WTC11 (cell line): Measurements from ENCODE around the gene EML4. TPM values are rescaled to one million over a fixed set of nuclear protein-coding genes. Genes with fewer than 3 reads are reported as not detected.
"Not testable (repeated sequence)": the region's sequence is repeated elsewhere in the genome, so short reads cannot be mapped to it uniquely, and the experiment has no call there.

ENCODE experiments used
- ATAC-seq: fragments of 200-7000 bp; cut with Tn5 transposase; 2 replicates; pipeline ENCODE4 v1.10.0; 2021; ENCODE audit warnings: mild to moderate bottlenecking, moderate library complexity
- CTCF ChIA-PET: fragments of 300-600 bp; sonication (Branson Sonifier 250); formaldehyde crosslinking; loops from one replicate; lab custom pipeline; 2021; ENCODE audit warnings: antibody characterized with exemption; lab: Charles Lee
- POLR2A ChIA-PET: fragments of 350-600 bp; sonication (Branson Sonifier 250); formaldehyde crosslinking; loops from one replicate; lab custom pipeline; 2021; ENCODE audit warnings: antibody characterized with exemption; lab: Charles Lee
- DNase-seq: peaks from one replicate; pipeline ENCODE4 v3.0.0; 2021; ENCODE audit warnings: low spot score
- H3K27ac Mint-ChIP-seq: 2 replicates; pipeline ENCODE4 v1.8.0; 2021; ENCODE audit warnings: mixed read lengths
- H3K27me3 Mint-ChIP-seq: 2 replicates; pipeline ENCODE4 v1.8.0; 2021; ENCODE audit warnings: low read depth, mild to moderate bottlenecking, moderate library complexity, mixed read lengths
- H3K36me3 Mint-ChIP-seq: 2 replicates; pipeline ENCODE4 v1.8.0; 2021; ENCODE audit warnings: mixed read lengths
- H3K4me1 Mint-ChIP-seq: 2 replicates; pipeline ENCODE4 v1.8.0; 2022; ENCODE audit warnings: mixed read lengths
- H3K4me3 Mint-ChIP-seq: 2 replicates; pipeline ENCODE4 v1.8.0; 2021; ENCODE audit warnings: mild to moderate bottlenecking, moderate library complexity, mixed read lengths
- H3K9me3 Mint-ChIP-seq: 2 replicates; pipeline ENCODE4 v1.8.0; 2021; ENCODE audit warnings: mixed read lengths
- AR ChIP-seq: fragments of 250-450 bp; sonication (Bioruptor Pico); IDR thresholded peaks from 2 replicates; pipeline ENCODE4 v1.9.0; 2021; ENCODE audit warnings: mild to moderate bottlenecking
- CDX4 ChIP-seq: fragments of 250-450 bp; sonication (Bioruptor Pico); IDR thresholded peaks from 2 replicates; pipeline ENCODE4 v1.9.0; 2021; ENCODE audit warnings: moderate library complexity, mild to moderate bottlenecking, inconsistent platforms, borderline replicate concordance
- E2F4 ChIP-seq: sonication (generic); formaldehyde crosslinking; IDR thresholded peaks from 2 replicates; pipeline ENCODE4 v1.8.1; 2022; ENCODE audit warnings: low read depth, mild to moderate bottlenecking, moderate library complexity, missing genetic modification reagents, borderline replicate concordance
- E2F5 ChIP-seq: sonication (generic); formaldehyde crosslinking; IDR thresholded peaks from 2 replicates; pipeline ENCODE4 v1.8.1; 2022; ENCODE audit warnings: mild to moderate bottlenecking, moderate library complexity, missing genetic modification reagents
- ERG ChIP-seq: fragments of 250-450 bp; sonication (Bioruptor Pico); IDR thresholded peaks from 2 replicates; pipeline ENCODE4 v1.8.0; 2021; ENCODE audit warnings: mild to moderate bottlenecking
- GRHL2 ChIP-seq: fragments of 250-450 bp; sonication (Bioruptor Pico); IDR thresholded peaks from 2 replicates; pipeline ENCODE4 v1.8.0; 2022; ENCODE audit warnings: mild to moderate bottlenecking, moderate library complexity; ENCODE audit not compliant: insufficient replicate concordance, severe bottlenecking
- IRF2 ChIP-seq: sonication (generic); formaldehyde crosslinking; IDR thresholded peaks from 2 replicates; pipeline ENCODE4 v1.8.0; 2022; ENCODE audit warnings: low read depth, missing genetic modification reagents, borderline replicate concordance
- MXD4 ChIP-seq: fragments of 250-450 bp; sonication (Bioruptor Pico); IDR thresholded peaks from 2 replicates; pipeline ENCODE4 v1.8.0; 2021; ENCODE audit warnings: mild to moderate bottlenecking, moderate library complexity, borderline replicate concordance
- NR3C1 ChIP-seq: sonication (generic); formaldehyde crosslinking; conservative IDR thresholded peaks from 2 replicates; pipeline ENCODE4 v1.8.1; 2023; ENCODE audit warnings: low read depth, mild to moderate bottlenecking, missing genetic modification reagents
- OVOL2 ChIP-seq: fragments of 250-450 bp; sonication (Bioruptor Pico); IDR thresholded peaks from 2 replicates; pipeline ENCODE4 v1.9.0; 2021; ENCODE audit warnings: mild to moderate bottlenecking, borderline replicate concordance
- RORB ChIP-seq: fragments of 250-450 bp; sonication (Bioruptor Pico); IDR thresholded peaks from 2 replicates; pipeline ENCODE4 v1.9.0; 2021; ENCODE audit warnings: mild to moderate bottlenecking
- TP53 ChIP-seq: sonication (generic); formaldehyde crosslinking; IDR thresholded peaks from 2 replicates; pipeline ENCODE4 v1.8.1; 2023; ENCODE audit warnings: mild to moderate bottlenecking, missing genetic modification reagents
- ZNF219 ChIP-seq: sonication (generic); formaldehyde crosslinking; IDR thresholded peaks from 2 replicates; pipeline ENCODE4 v1.8.0; 2023; ENCODE audit warnings: missing genetic modification reagents, mild to moderate bottlenecking, borderline replicate concordance
- ZNF416 ChIP-seq: fragments of 250-450 bp; sonication (Bioruptor Pico); IDR thresholded peaks from 2 replicates; pipeline ENCODE4 v1.9.0; 2021; ENCODE audit warnings: mild to moderate bottlenecking, inconsistent platforms
- ZNF425 ChIP-seq: fragments of 250-450 bp; sonication (Bioruptor Pico); conservative IDR thresholded peaks from 2 replicates; pipeline ENCODE4 v1.9.0; 2021; ENCODE audit warnings: mild to moderate bottlenecking
- ZNF512 ChIP-seq: sonication (generic); formaldehyde crosslinking; IDR thresholded peaks from 2 replicates; pipeline ENCODE4 v1.8.1; 2022; ENCODE audit warnings: missing genetic modification reagents, borderline replicate concordance
- ZNF671 ChIP-seq: fragments of 250-450 bp; sonication (Bioruptor Pico); IDR thresholded peaks from 2 replicates; pipeline ENCODE4 v1.8.0; 2021; ENCODE audit warnings: mild to moderate bottlenecking
- total RNA-seq: library from RNA; stranded (reverse); gene quantifications from 3 replicates; pipeline ENCODE4 v1.2.3, GENCODE V29; 2021

The EML4 gene
- total RNA-seq, 1 experiment from 2014 or later = 89.9 TPM

- no peak for TF ChIP-seq MXD4 (CRISPR knock-in tag)
Measured at GRCh38 chr2:42129487-42129852, 39.7 kb upstream of the EML4 start.

GRCh38 chr2:42129947-42130346 lies 39.2 kb upstream of the EML4 start:
- CTCF ChIA-PET = no interaction called here
- POLR2A ChIA-PET = no interaction called here
- Mint-ChIP-seq H3K27ac (no peak overlapping the region), H3K27me3 (peaks cover 11% of the 10 kb centered on the region), H3K9me3 (no peaks in the 10 kb centered on the region), H3K4me1 (peaks cover 55% of the 10 kb centered on the region), H3K36me3 (no peaks in the 10 kb centered on the region)
- ATAC-seq (no peak), DNase-seq (no peak)
- TF ChIP-seq OVOL2 (CRISPR knock-in tag) (no peak), RORB (CRISPR knock-in tag) (no peak), E2F4 (CRISPR knock-in tag) (no peak), AR (CRISPR knock-in tag) (no peak), CDX4 (CRISPR knock-in tag) (no peak), ZNF425 (CRISPR knock-in tag) (no peak), GRHL2 (CRISPR knock-in tag) (no peak), ZNF512 (no peak), E2F5 (CRISPR knock-in tag) (no peak), ZNF219 (CRISPR knock-in tag) (no peak), ZNF416 (CRISPR knock-in tag) (no peak), ERG (CRISPR knock-in tag) (no peak), IRF2 (CRISPR knock-in tag) (no peak), TP53 (CRISPR knock-in tag) (no peak), NR3C1 (no peak), ZNF671 (CRISPR knock-in tag) (no peak), MXD4 (CRISPR knock-in tag) (no peak)
- TF ChIP-seq, all 79 proteins: peak for 0
- H3K4me3 Mint-ChIP-seq = no peak overlapping the region

More at GRCh38 chr2:42129487-42129852, 39.7 kb upstream of the EML4 start:
- Mint-ChIP-seq H3K4me3 (no peak overlapping the region), H3K4me1 (peaks cover 55% of the 10 kb centered on the region), H3K27me3 (peaks cover 11% of the 10 kb centered on the region), H3K9me3 (no peaks in the 10 kb centered on the region), H3K36me3 (no peaks in the 10 kb centered on the region), H3K27ac (no peak overlapping the region)
- DNase-seq (no peak), ATAC-seq (no peak)
- POLR2A ChIA-PET = no interaction called here
- CTCF ChIA-PET = no interaction called here

GRCh38 chr2:42130858-42131257 lies 38.3 kb upstream of the EML4 start:
- H3K36me3 Mint-ChIP-seq, H3K27ac Mint-ChIP-seq, POLR2A ChIA-PET, H3K9me3 Mint-ChIP-seq, H3K4me3 Mint-ChIP-seq, DNase-seq, ATAC-seq: not testable (repeated sequence)
- Mint-ChIP-seq H3K27me3 (peaks cover 11% of the 10 kb centered on the region), H3K4me1 (peaks cover 58% of the 10 kb centered on the region)
- CTCF ChIA-PET = interaction anchor here (0.7 kb wide), 1 partner anchor 256 kb away, joined by 3 read pairs; no protein-coding TSS in a partner anchor
